Fibroblast of skin of left biceps (primary cell): Measurements from ENCODE around the gene PITPNC1.
"Not testable (repeated sequence)": the region's sequence is repeated elsewhere in the genome, so short reads cannot be mapped to it uniquely, and the experiment has no call there.

Source experiments
- DNase-seq, 2 experiments: peaks; one replicate each; pipeline ENCODE4 v3.0.0-alpha.2; 2013; ENCODE audit warnings: low read depth in 2 of 2

The PITPNC1 gene

DNA sequence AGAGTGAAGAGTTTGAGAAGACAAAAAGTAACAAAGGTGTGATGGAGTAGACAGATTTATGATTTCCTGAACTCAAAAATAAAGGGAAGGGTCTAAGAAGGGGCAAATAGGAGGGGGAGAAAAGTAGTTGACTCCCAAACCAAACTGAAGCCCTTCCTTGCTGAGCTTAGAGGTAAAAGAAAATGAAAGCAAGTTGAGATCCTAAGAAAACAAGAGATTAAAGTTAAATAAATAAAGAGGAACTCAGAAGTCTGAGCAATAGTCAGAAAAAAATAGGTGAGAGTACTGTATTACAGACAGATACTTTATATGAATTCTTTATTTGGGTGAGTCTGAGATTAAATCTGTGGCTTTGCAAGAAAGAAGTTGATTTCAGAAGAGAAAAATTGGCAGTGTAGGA is 7.4 kb upstream of the PITPNC1 start:
- DNase-seq = no peak

DNA sequence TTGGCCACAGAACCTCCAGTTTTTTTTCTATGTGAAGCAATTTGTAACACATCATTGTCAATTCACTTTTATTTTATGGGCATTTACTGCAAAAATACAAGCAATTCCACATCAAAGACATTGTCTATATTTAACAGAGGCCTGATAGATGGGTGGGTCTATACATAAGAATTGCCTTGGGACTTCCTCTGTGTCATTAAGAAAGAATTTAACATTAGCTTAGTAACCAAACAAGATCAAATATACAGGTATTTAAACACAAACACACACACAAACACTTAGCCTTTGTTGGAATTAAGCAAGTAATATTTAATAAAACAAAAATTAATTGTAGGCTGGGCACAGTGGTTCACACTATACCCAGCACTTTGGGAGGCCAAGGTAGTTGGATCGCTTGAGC is 4.3 kb upstream of the PITPNC1 start:
- DNase-seq = no peak

DNA sequence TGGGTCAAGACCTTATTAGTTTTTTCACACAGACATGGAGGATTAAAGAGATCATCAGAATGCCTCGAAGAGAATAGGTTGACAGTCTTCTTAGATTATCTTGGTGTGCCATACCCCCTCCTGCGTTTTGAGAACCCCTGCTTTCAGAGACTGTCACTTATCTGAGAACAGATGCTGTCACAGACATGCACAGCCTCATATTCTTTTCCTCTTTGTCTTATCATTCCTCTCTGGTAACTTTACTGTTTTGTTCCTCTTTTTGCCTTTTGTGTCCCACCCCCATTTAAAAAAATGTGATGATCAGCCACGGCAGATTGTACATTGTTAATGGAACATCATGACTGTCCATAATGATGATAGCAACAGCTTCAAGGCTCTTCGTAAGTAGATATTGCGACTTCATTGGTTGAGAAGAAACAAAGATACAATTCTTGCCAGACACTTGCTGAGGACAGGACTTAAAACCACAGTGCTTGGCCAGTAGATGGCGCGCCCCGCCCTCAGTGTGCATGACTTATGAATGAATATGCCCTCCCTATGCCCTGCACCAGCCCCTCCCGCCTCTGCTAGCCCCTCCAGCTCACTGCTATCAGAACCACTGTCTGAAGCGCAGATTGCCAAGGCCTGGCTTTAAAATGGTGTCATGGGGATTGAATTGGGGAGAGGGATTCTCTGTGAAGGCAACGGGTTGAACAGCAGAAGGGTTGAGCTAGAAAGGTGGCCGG is 2.6 kb upstream of the PITPNC1 start:
- peak in 1 of 2 experiments; percentile 42 for DNase-seq

DNA sequence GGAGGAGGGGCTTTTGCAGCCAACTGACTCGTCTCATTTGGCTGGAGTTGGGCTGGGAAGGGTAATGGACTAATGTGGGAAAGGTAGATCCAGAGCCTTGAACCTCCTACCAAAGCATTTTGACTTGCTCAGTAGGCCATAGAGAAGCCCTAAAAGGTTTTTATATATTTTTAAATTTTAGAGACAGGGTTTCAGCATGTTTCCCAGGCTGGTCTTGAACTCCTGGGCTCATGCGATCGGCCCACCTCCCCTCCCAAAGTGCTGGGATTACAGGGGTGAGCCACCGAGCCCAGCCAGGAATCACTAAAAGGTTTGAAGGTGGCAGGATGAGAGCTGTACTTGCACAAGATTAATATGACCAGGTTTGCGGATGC is 2.0 kb upstream of the PITPNC1 start:
- DNase-seq = no peak

DNA sequence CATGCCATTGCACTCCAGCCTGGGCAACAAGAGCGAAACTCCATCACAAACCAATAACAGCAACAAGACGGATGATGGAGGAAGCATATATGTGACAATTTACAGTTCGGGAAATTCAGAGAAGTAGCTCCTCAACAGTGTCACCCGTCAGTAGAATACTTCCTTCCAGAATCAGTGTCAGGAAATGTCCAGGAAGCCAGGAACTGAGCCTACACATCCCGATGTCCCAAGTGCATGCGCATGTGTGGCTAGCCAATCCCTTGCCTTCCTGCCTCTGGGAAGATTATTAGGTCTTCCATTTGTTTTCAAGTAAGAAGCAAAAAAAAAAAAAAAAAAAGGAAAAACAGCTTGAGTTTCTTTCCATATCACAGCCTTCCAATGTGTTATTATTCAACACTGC is 1.4 kb upstream of the PITPNC1 start:
- no peak for DNase-seq

DNA sequence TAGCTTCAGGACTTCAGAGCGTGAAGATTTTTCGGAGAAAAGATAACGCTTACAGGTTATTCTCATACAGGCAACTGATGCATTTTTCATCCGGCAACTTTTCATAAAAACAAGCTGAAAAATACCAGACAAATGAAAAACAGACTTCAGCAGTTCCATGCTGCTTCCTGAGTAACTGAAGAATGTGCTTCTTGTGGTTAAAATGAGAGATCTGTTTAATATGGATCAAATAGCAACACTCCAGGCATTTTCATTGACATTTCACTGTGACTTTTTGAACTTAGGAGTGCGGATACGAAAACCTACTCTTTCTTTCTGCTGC is 705 bp upstream of the PITPNC1 start:
- DNase-seq = peak; percentile 68 to 70

DNA sequence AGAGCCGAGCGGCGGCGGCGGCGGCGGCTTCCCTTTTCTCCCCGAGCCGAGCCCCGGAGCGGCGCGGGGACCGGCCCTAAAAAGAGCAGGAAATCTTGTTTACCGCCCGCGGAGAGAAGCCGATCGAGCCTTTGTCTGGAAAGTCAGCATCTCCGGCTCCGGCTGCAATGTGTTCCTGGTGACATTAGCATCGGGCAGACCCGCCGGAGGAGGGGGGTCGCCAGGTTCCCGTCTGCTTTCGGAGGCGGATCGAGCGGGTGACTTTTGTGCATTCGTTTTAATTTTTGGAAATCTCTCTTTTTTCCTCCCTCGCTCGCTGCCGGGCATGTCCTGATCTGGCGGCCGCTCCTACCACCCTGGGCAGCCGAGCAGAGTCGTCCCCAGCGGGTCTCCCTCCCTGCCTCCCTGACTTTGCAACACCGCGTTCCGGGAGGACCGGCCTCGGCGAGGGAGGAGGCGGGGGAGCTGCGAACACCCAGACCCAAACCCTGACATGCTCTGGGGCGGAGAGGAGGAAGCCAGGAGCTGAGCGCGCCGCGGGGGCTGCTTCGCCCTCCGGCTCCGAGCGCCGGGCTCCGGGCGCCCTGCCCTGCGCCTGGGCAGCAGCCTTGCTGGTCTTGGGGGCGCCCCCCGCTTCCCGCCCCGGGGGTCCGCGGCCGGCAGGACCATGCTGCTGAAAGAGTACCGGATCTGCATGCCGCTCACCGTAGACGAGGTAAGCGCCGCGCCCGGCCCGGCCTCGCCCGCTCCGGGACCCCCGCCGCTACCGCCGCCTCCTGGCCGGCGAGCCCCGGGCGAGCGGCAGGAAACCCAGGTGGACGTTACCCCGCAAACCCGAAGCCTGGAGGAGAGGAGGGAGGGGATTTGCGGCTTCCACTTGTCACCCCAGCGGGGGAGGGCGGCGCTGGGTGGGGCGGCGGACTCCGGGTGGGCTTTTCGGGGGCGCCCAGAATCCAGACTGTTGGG is 690 bp downstream of the PITPNC1 start:
- DNase-seq = no peak

DNA sequence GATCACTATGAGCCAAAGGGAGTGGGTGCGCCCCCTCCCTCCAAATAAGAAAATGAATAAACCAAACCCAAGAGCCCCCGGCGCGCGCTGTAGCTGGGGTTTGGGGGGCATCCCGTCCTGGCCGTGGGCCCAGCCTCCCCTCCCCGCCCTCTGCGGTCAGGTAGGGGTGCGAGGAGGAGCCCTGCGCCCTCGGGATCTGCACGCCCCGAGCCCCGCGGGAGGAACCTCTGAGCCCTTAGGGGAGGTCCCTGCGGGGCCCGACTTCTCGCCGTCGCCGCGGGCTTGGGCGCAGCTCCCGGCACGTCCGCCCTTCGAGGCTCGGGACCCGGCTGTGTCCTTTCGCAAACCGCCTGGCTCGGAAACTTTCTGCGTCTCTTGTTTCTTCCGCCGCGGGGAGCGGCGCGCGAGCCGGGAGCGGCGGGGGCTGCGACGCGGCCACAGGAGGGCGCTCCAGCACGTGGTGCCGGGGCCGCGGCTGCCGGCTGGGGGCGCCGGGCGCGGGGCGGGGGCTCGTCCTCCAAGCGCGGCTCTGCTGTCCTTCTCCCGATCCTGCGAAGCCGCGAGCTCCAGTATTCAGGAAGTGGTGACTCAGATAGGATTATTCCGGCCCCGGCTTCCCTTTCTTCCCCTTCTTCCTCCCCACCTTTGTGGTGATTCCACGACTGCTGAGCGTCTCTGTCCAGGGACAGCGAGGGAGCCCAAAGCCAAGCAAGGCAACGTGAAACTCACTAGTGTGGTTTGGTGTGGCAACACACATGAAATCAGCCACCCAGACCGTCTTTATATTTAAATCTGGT is 1.6 kb downstream of the PITPNC1 start:
- peak in 1 of 2 experiments; percentile 39 for DNase-seq

DNA sequence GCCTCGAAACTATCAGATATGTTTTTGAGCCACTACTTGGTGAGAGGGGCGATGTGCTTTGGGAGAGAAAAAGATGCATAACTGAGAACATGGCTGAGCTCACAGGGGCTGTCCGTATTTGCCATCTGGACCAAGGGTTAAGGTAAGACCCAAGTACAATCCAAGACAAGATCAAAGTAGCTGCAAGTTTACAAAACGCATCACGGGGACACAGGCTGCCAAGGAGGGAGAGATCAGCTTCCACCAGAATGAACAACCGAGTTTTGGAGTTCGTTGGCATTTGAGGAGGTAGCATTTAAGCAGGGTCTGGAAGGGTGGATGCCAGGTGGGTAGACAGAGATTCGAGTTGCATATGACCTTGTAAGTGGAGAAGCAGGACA is 2.2 kb downstream of the PITPNC1 start:
- DNase-seq = no peak

DNA sequence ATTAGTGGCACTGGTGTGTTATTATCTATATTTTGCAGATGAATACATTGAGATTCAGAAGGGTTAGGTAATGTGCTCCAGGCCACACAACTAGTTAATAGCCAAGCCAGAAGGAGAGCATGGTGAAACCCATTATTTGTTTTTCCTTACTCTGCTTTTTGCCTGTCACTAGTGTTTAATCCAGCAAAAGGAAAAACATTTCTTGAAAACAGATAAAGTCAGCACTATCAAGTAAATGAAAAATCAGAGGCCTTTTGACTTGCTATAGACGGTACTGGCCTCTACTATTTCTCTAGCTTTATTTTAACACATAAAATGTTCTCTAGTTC is 4.8 kb downstream of the PITPNC1 start:
- no peak for DNase-seq

DNA sequence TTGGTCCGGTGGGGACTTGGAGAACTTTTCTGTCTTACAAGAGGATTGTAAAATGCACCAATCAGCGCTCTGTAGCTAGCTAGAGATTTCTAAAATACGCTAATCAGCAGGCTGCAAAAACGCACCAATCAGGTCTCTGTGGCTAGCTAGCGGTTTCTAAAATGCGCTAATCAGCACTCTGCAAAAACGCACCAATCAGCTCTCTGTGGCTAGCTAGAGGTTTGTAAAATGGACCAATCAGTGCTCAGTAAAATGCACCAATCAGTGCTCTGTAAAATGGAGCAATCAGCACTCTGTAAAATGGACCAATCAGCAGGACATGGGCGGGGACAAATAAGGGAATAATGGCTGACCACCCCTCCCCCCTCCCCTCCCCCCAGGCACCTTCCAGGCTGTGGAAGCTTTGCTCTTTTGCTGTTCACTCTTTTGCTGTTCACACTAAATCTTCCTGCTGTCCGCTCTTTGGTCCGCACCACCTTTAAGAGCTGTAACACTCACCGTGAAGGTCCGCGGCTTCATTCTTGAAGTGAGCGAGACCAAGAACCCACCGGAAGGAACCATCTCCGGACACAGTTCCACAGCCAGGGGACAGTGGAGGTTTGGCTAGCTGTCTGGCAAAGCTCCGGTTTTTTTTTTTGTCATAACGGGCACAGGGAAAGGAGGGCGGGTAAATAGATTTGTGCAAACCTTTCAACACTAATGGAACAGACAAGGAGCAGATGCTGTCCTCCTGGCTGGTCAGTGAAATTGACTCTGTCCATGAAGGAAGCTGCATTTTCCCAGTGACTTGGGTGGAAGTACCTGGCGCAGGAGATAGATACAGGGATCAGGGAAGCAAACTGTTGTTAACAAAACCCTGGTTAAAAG is 8.3 kb downstream of the PITPNC1 start:
- no peak for DNase-seq

DNA sequence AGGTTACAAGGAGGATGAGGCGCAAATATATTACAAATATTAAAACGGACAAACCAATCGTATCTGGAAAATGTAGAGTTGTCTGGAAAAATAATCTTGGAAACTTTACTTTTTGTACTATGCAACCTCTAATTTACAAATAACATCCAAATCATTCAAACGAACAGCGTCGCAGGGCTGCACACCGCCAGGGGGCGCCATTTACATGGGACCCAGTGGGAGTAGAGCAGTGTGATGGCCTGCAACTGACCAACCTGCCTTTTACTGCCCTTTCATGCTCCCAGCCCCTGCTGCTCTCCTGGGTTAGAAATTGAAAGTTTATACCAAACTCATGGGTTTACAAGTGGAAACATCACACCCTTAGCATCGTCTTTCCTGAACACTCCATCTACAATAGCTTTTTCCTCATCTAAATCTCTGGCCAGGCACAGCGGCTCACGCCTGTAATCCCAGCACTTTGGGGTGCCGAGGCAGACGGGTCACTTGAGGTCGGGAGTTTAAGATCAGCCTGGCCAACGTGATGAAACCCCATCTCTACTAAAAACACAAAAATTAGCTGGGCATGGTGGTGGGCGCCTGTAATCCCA is 10.0 kb downstream of the PITPNC1 start:
- no peak for DNase-seq

DNA sequence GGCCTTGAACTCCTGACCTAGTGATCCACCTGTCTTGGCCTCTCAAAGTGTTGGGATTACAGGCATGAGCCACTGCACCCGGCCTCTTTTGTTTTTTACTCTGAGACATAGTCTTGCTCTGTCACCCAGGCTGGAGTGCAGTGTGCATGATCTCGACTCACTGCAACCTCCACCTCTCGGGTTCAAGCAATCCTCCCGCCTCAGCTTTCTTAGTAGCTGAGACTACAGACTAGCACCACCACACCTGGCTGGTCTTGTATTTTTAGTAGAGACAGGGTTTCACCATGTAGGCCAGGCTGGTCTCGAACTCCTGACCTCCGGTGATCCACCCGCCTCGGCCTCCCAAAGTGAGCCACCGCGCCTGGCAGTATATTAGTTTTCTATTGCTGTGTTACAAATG is 11.5 kb downstream of the PITPNC1 start:
- DNase-seq = not testable (repeated sequence)

DNA sequence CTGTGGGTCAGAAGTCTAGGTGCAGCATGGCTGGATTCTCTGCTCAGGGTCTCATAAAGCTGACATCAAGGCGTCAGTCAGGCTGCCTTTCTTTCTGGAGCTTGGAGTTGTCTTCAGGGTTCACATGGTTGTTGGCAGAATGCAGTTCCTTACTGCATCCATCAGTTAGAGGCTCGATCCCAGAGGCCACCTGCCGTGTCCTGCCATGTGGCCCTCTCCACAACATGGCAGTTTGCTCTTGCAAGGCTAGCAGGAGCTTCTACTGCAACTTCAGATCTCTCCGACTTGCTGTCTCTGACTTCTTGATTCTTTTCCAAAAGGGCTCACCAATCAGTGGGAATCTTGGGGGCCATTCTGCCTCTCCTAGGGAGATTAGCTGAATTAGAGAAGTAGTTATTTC is 11.9 kb downstream of the PITPNC1 start:
- DNase-seq = no peak

DNA sequence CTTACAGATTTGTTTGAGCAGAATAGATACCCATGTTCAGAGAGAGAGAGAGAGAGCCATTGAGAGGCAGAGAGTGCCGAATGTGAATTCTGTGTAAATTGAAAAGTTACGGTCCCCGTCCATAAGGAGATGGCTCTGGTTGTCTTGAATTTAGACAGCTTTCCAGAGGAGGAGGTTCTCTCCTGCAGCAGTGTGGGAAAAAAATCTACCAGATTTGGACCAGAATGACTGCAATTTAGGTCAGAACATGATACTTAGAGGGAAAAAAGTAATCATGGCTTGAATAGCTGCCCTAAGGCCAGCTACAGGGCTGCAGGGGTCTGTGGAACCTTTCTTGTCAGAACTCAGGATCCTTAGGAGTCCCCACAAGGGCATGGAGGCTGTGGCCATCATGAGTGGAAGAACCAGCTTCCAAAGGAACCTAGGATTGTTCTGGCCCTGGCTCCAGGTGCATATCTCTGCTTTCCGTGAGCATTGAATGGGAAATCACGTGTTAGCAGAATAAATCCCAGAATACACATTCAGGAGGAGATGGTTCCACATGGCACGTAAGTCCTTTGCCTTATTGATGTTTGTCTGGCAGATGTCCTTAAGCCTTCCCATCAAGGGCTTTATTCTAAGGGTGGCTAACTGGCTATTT is 13.0 kb downstream of the PITPNC1 start:
- DNase-seq = no peak

DNA sequence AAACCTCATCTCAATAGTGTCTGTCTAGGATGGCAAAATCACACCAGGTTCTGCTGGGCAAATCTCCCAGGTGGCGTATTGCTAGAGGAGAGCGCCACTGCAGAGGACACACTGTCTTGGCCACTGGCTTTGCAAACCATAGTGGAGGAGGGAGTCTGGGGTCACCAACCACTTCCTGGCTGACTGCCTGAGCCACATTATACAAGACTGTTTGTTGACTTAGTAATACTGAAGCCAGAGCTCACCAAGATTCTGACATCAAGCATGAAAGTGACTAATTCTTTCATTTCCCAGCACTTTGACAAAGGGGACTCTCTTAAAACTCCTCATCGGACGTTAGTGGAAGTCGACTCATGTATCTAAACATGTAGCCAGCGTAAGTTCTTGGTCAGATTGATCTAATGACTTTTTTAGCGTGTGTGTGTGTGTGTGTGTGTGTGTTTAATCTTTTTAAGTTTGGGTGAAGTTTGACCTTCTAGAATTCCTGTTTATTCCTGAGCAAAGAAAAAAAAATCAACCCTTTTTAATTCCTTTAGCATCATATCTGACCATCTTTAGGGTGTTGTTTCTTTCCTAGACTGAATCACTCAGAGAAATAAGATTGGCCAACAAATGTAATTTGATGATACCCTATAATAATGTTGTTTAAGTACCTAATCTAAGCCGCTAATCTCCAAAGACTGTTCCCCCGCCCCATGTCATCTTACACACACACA is 13.7 kb downstream of the PITPNC1 start:
- peak in 1 of 2 experiments; percentile 31 for DNase-seq

DNA sequence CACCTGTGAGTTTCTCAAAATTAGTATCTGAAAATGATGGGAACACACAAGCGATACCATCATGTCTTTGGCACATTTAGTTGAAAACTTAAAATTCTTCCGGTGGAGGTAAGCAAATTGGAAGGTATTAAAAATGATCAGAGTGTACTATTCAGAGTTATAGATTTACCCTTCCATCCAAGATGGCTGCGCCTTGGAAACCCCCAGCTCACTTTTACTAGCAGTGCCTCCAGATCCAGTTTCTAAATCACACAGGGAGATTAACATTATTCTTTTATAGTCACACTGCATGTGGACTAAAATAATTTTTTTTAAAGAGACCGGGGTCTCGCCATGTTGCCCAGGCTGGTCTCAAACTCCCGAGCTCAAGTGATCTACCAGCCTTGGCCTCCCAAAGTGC is 15.0 kb downstream of the PITPNC1 start:
- DNase-seq = no peak

DNA sequence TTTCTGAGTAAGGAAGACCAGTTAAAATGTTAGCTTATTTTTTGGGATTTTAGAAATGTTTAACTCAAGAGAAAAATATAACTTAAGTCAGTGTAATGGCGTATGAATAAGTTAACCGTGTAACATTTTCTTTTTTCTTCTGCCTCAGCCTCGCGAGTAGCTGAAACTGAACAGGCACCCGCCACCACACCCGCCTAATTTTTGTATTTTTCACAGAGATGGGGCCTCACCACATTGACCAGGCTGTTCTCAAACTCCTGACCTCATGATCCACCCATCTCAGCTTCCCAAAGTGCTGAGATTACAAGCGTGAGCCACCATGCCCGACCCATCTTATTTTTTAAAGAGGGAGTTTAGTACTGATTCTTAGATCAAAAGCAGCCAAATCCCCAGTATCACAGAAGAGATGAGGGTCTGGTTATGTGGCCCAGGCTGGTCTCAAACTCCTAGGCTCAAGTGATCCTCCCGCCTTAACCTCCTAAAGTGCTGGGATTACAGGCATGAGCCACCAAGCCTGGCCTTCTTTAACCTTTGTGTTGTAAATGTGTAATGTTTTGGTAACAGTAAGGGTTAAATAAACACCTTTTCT is 16.8 kb downstream of the PITPNC1 start:
- DNase-seq = no peak

DNA sequence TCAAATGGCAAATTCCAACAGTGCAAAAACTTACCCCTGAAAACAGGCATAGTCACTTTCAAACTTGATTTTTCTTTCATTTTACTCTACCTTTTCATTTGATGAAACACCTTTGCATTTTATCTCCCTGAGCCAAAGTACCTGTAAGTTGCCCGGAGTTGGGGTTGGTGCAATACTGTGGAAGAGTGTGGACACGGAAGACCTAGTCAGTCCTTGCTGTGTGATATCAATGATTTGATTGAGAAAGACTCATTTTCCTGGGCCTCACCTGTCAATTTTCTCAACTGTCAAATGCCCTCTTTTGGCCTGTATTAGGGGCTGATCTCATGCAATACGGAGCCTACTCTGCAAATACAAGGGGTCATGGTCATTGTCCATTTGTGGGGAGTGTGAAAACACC is 22.6 kb downstream of the PITPNC1 start:
- no peak for DNase-seq

DNA sequence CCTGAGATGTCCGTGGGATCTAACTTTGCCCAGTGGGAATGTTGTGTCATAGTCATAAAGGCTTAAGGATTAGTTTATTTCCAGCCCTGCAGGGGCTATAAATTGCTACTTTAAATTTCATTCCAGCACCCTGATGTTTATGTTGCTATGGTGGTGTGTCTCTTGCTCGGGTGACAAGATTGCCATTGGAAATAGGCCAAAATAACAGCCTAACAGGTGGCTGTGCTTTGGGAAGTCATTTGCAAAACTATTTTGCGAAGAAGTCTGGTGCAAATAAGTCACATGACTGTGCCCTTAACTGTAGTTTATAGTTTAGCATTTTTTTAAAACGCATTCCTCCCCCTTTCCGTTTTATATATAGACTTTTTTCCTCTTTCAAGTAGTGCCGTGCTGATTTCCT is 23.1 kb downstream of the PITPNC1 start:
- no peak for DNase-seq
